ENCODE results near the gene MBD3L1.

DNA sequence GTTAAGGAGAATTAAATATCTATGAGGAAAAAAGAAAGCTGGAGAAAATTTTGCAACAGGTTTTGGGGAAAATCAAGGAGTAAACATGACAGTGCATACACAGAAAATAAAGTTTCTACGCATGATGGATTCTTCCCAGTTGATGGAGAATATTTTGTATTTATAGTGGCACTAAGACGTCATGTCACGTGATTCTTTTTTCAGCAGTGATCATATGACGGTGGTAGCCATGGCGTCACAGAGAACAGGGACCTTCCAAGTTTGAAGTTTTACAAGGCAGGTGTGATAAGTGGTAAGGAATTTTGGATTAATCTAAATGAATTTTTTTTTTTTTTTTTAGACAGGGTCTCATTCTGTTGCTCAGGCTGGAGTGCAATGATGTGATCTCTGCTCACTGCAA, 8.5 kb downstream of the MBD3L1 start:
- TF ChIP-seq, protein P1, sequence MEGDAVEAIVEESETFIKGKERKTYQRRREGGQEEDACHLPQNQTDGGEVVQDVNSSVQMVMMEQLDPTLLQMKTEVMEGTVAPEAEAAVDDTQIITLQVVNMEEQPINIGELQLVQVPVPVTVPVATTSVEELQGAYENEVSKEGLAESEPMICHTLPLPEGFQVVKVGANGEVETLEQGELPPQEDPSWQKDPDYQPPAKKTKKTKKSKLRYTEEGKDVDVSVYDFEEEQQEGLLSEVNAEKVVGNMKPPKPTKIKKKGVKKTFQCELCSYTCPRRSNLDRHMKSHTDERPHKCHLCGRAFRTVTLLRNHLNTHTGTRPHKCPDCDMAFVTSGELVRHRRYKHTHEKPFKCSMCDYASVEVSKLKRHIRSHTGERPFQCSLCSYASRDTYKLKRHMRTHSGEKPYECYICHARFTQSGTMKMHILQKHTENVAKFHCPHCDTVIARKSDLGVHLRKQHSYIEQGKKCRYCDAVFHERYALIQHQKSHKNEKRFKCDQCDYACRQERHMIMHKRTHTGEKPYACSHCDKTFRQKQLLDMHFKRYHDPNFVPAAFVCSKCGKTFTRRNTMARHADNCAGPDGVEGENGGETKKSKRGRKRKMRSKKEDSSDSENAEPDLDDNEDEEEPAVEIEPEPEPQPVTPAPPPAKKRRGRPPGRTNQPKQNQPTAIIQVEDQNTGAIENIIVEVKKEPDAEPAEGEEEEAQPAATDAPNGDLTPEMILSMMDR (IDR thresholded peaks at IDR 0.05; ENCODE audit: insufficient read depth, low read depth, low read length): no peak
- no peak for TF ChIP-seq EZH2 (IDR thresholded peaks at IDR 0.05; ENCODE audit: insufficient read depth, low read length)

Measured in astrocyte (in vitro differentiated cells and primary cell).